Occipital lobe (tissue), 2 donors: ENCODE results near the gene CACNA1D. TPM values are rescaled to one million over a fixed set of nuclear protein-coding genes. Genes with fewer than 3 reads are reported as not detected.

Experiments used
- DNase-seq: peaks from one replicate; lab custom pipeline; 2025; lab: John Stamatoyannopoulos, UW
- total RNA-seq: library from RNA; depleted of rRNA; stranded (reverse); fragments of >200 nt; gene quantifications from one replicate; pipeline ENCODE4 v1.2.3, GENCODE V29; 2014

CACNA1D gene
- total RNA-seq, 1 donor from 2014 or later = 14.0 TPM

DNA sequence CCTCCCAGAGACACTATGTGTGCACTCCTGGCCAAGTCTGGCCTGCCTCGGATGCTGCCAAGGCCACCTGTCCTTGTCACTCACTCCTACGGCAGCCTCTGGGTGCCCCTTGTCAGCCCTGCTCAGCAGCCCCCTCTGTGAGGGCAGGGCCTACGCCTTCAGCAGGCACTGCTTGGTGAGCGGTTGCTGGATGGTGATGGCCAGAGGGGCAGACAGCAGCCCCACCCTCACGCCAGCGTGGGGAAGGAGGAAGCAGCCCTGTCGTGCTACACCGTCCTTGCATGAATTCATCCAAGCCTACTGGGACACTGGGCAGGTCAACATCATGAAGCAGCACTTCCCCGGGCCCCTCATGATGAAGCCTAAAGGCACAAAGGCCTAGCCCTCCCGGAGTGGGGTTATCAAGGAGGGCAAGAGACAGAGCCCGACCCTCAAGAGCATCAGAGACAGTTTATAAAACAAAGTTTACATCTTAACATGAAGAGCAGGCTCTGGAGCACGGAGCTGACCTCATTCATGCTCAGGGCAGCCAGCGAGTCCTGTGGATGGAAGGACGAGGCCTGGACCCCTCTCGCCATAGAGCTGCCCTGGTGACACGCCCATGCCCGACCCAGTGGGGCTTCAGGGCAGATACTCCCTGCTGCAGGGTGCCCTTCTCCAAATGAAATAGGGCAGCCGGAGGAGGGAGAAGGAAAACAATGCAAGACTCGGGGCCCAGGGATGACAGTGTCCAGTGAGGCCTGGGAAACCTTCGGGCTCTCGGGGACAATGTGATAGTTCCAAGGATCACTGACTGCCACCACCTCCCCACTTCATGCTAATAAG is 326.6 kb downstream of the CACNA1D start:
- DNase-seq = no peak

DNA sequence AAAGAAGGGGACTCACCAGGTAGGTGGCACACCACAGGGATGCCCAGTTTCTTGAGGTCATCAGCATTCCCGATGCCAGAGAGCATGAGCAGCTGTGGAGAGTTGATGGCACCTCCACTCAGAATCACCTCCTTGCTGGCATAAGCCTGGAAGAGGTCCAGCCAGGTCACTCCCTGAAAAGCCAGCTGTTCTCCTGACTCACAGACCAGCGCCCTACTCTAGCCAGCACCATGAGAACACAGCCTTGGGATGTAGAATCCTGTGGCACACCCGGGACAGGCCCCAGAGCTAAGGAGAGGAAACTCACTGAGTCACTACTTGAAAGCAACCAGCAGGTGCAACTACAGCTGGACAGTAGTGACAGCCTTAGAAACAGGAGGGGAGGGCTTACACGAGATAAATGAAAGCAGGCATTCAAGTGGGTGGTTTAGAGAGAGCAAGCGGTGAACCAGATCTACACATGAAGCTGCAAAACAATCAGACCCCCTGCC is 327.3 kb downstream of the CACNA1D start:
- DNase-seq = no peak

DNA sequence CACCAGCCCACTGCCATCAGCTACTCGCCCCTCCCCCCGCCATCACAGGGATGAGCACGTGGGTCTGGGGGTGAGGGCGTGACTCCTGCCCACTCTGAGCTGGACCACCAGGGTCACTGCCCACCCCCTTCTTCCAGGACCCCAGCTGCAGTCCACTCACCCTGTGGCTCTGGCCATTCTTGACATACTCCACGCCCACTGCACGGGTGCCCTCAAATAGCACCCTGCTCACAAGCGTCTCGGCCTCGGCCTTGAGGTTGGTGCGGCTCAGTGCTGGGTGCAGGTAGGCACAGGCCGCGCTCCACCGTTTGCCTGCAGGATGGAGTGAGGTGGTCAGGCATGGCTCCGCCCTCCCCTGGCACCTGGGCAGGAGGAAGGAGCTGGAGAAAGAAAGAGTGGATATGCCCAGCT is 327.9 kb downstream of the CACNA1D start:
- no peak for DNase-seq

- no peak for DNase-seq
Observed at GRCh38 chr3:53823026-53823955, 328.9 kb downstream of the CACNA1D start.

- no peak for DNase-seq
Observed at GRCh38 chr3:53823956-53824657, 329.7 kb downstream of the CACNA1D start.

DNA sequence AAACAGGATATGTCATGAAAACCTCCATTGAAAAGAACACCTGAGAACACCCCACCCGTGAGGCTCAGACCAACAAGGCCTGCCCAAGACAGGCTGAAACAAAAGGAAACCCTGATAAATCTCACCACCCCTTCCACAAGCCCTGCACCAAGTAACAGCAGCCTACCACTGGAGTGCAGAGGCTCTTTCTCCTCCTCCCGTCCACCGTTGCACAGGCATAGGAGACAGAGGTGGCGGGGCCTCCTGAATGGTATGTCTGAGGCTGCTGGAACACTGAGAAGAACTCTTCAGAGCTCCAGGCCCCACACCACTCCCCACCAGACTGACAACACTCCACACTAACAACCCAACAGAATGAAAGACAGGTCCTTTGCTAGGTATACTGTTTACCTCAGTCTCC is 330.4 kb downstream of the CACNA1D start:
- DNase-seq = no peak

- no peak for DNase-seq
Observed at GRCh38 chr3:53826048-53826447, 331.6 kb downstream of the CACNA1D start.

- no peak for DNase-seq
Observed at GRCh38 chr3:53828581-53828980, 334.2 kb downstream of the CACNA1D start.

DNA sequence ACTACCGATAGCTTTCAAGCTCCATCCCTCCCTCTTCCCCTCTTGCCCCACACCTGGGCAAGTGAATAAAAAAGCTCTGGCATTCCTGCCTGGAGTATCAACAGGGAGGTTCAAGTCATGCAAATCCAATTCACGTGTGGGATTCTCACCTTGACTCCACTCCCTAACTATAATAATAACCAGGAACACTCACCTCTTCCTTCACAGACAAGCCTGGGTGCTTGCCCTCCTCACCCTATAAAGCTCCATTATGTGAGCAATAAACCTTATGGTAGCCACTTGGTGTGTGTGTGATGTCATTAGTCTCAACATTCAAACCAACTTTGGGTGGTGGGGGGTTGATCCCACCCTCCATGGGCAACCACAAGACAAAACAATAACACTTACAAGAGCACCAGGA is 335.2 kb downstream of the CACNA1D start:
- DNase-seq = no peak

GRCh38 chr3:53830944-53831343 is 336.5 kb downstream of the CACNA1D start:
- no peak for DNase-seq

GRCh38 chr3:53833053-53833645 is 338.7 kb downstream of the CACNA1D start:
- no peak for DNase-seq

DNA sequence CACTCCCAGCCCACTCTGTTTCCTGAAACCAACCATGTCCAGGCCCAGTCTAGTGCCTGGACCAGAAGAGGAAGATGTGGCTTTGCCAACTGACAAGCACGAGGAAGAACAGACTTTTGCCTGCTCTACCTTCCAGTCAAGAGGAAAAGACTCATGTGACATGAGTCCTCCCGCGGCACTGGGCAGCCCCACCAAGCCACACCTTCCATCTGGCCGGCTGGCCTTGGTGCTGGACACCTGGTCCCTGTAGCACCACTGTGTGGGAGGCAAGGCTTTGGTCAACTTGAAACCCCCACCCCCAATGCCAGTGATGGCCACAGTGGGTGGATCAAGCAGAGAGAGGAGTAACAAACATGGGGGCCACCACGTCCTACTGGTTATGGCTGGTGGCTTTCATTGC is 339.3 kb downstream of the CACNA1D start:
- DNase-seq = no peak

- no peak for DNase-seq
Observed at GRCh38 chr3:53834429-53835095, 340.2 kb downstream of the CACNA1D start.

GRCh38 chr3:53835257-53835656 is 340.8 kb downstream of the CACNA1D start:
- DNase-seq = no peak

GRCh38 chr3:53836084-53836872 is 341.9 kb downstream of the CACNA1D start:
- no peak for DNase-seq

- DNase-seq = no peak
Observed at GRCh38 chr3:53837331-53837730, 342.9 kb downstream of the CACNA1D start.

GRCh38 chr3:53841296-53841695 is 346.9 kb downstream of the CACNA1D start:
- DNase-seq = no peak

GRCh38 chr3:53842436-53843194 is 348.2 kb downstream of the CACNA1D start:
- peak; percentile 71 for DNase-seq
